Nephron progenitor cell (in vitro differentiated cells): ENCODE results near the gene CCDC144A.
"Not testable (repeated sequence)": the region's sequence is repeated elsewhere in the genome, so short reads cannot be mapped to it uniquely, and the experiment has no call there.

Source experiments
- DNase-seq: peaks from one replicate; pipeline ENCODE4 v3.0.0; 2021
- H3K27ac Mint-ChIP-seq: 2 replicates; pipeline ENCODE4 v1.8.0; 2021; ENCODE audit warnings: mild to moderate bottlenecking, moderate library complexity, mixed read lengths
- H3K27me3 Mint-ChIP-seq: 2 replicates; pipeline ENCODE4 v1.8.0; 2021; ENCODE audit warnings: mild to moderate bottlenecking, low read depth, mixed read lengths; ENCODE audit not compliant: poor library complexity
- H3K36me3 Mint-ChIP-seq: 2 replicates; pipeline ENCODE4 v1.8.0; 2021; ENCODE audit warnings: low read depth, mixed read lengths
- H3K4me1 Mint-ChIP-seq: 2 replicates; pipeline ENCODE4 v1.8.0; 2021; ENCODE audit warnings: mixed read lengths
- H3K4me3 Mint-ChIP-seq: 2 replicates; pipeline ENCODE4 v1.8.0; 2021; ENCODE audit warnings: mild to moderate bottlenecking, moderate library complexity, mixed read lengths
- H3K9me3 Mint-ChIP-seq: 2 replicates; pipeline ENCODE4 v1.8.0; 2021; ENCODE audit warnings: mild to moderate bottlenecking, moderate library complexity, mixed read lengths
- CTCF ChIP-seq: fragments of 200-600 bp; sonication (generic); IDR thresholded peaks from 2 replicates; pipeline ENCODE4 v1.5.0; 2021; ENCODE audit warnings: antibody characterized with exemption

Gene CCDC144A

GRCh38 chr17:16746571-16746970 is 56.5 kb downstream of the CCDC144A start:
- peaks cover 35% of the 10 kb centered on the region for H3K27me3 Mint-ChIP-seq
- peak; percentile 42 for DNase-seq

GRCh38 chr17:16750515-16750914 is 60.5 kb downstream of the CCDC144A start:
- H3K4me3 Mint-ChIP-seq, H3K27ac Mint-ChIP-seq, H3K36me3 Mint-ChIP-seq, H3K9me3 Mint-ChIP-seq, DNase-seq: not testable (repeated sequence)
- peaks cover 16% of the 10 kb centered on the region for H3K4me1 Mint-ChIP-seq
- H3K27me3 Mint-ChIP-seq, result peaks cover 25% of the 10 kb centered on the region

More at GRCh38 chr17:16746571-16746970, 56.5 kb downstream of the CCDC144A start:
- H3K27ac Mint-ChIP-seq, H3K9me3 Mint-ChIP-seq, H3K36me3 Mint-ChIP-seq: not testable (repeated sequence)
- Mint-ChIP-seq H3K4me1 (peaks cover 17% of the 10 kb centered on the region), H3K4me3 (peak overlapping the region; percentile 82)

- not testable (repeated sequence) for H3K9me3 Mint-ChIP-seq, H3K4me3 Mint-ChIP-seq, H3K27ac Mint-ChIP-seq, H3K4me1 Mint-ChIP-seq, H3K36me3 Mint-ChIP-seq
- H3K27me3 Mint-ChIP-seq, result peaks cover 16% of the 10 kb centered on the region
- DNase-seq, result peak; percentile 20
- peak; percentile 54 for TF ChIP-seq CTCF
These were observed 61.3 kb downstream of the CCDC144A start for GRCh38 chr17:16751224-16751923.

GRCh38 chr17:16751924-16752287 is 61.9 kb downstream of the CCDC144A start:
- H3K4me1 Mint-ChIP-seq, H3K4me3 Mint-ChIP-seq, H3K36me3 Mint-ChIP-seq, H3K27ac Mint-ChIP-seq: not testable (repeated sequence)
- H3K9me3 Mint-ChIP-seq, result peaks cover 10% of the 10 kb centered on the region
- peaks cover 15% of the 10 kb centered on the region for H3K27me3 Mint-ChIP-seq
- DNase-seq, result peak; percentile 2

GRCh38 chr17:16757520-16757919 is 67.5 kb downstream of the CCDC144A start:
- H3K36me3 Mint-ChIP-seq, H3K27ac Mint-ChIP-seq, H3K4me3 Mint-ChIP-seq, H3K27me3 Mint-ChIP-seq, H3K4me1 Mint-ChIP-seq, DNase-seq: not testable (repeated sequence)
- peaks cover 10% of the 10 kb centered on the region for H3K9me3 Mint-ChIP-seq

- not testable (repeated sequence) for H3K4me3 Mint-ChIP-seq, H3K27me3 Mint-ChIP-seq, H3K36me3 Mint-ChIP-seq, H3K27ac Mint-ChIP-seq, H3K4me1 Mint-ChIP-seq, DNase-seq
- peaks cover 10% of the 10 kb centered on the region for H3K9me3 Mint-ChIP-seq
These were observed 68.1 kb downstream of the CCDC144A start for GRCh38 chr17:16758177-16758576.

- H3K36me3 Mint-ChIP-seq, H3K27me3 Mint-ChIP-seq, H3K4me1 Mint-ChIP-seq, H3K4me3 Mint-ChIP-seq, H3K27ac Mint-ChIP-seq, H3K9me3 Mint-ChIP-seq, DNase-seq: not testable (repeated sequence)
These were observed 78.5 kb downstream of the CCDC144A start for GRCh38 chr17:16768290-16769175.

- not testable (repeated sequence) for H3K27me3 Mint-ChIP-seq, H3K4me1 Mint-ChIP-seq, H3K9me3 Mint-ChIP-seq, H3K4me3 Mint-ChIP-seq, DNase-seq, H3K27ac Mint-ChIP-seq, H3K36me3 Mint-ChIP-seq
These were observed 82.5 kb downstream of the CCDC144A start for GRCh38 chr17:16772394-16773145.

- not testable (repeated sequence) for H3K9me3 Mint-ChIP-seq, H3K27ac Mint-ChIP-seq, H3K4me1 Mint-ChIP-seq, H3K36me3 Mint-ChIP-seq, H3K27me3 Mint-ChIP-seq, DNase-seq, H3K4me3 Mint-ChIP-seq
These were observed 83.1 kb downstream of the CCDC144A start for GRCh38 chr17:16773146-16773522.

- not testable (repeated sequence) for H3K36me3 Mint-ChIP-seq, H3K27me3 Mint-ChIP-seq, H3K4me3 Mint-ChIP-seq, H3K27ac Mint-ChIP-seq, H3K4me1 Mint-ChIP-seq, DNase-seq, H3K9me3 Mint-ChIP-seq
These were observed 97.8 kb downstream of the CCDC144A start for GRCh38 chr17:16787851-16788250.

- not testable (repeated sequence) for H3K9me3 Mint-ChIP-seq, DNase-seq, H3K27me3 Mint-ChIP-seq, H3K36me3 Mint-ChIP-seq, H3K27ac Mint-ChIP-seq, H3K4me3 Mint-ChIP-seq, H3K4me1 Mint-ChIP-seq
These were observed 99.0 kb downstream of the CCDC144A start for GRCh38 chr17:16788889-16789536.

- not testable (repeated sequence) for H3K36me3 Mint-ChIP-seq, H3K9me3 Mint-ChIP-seq, H3K4me1 Mint-ChIP-seq
These were observed 99.6 kb downstream of the CCDC144A start for GRCh38 chr17:16789622-16790021.

More at GRCh38 chr17:16789622-16790021, 99.6 kb downstream of the CCDC144A start:
- not testable (repeated sequence) for H3K27me3 Mint-ChIP-seq, DNase-seq, H3K27ac Mint-ChIP-seq, H3K4me3 Mint-ChIP-seq
